GM21786 (cell line): Measurements from ENCODE around the gene TRIM46.
"Not testable (repeated sequence)": the region's sequence is repeated elsewhere in the genome, so short reads cannot be mapped to it uniquely, and the experiment has no call there.

Source experiments
- ATAC-seq: cut with Tn5 transposase; IDR thresholded peaks from one replicate; pipeline ENCODE4 v1.9.1; 2021; ENCODE audit not compliant: unreplicated experiment

Gene TRIM46

DNA sequence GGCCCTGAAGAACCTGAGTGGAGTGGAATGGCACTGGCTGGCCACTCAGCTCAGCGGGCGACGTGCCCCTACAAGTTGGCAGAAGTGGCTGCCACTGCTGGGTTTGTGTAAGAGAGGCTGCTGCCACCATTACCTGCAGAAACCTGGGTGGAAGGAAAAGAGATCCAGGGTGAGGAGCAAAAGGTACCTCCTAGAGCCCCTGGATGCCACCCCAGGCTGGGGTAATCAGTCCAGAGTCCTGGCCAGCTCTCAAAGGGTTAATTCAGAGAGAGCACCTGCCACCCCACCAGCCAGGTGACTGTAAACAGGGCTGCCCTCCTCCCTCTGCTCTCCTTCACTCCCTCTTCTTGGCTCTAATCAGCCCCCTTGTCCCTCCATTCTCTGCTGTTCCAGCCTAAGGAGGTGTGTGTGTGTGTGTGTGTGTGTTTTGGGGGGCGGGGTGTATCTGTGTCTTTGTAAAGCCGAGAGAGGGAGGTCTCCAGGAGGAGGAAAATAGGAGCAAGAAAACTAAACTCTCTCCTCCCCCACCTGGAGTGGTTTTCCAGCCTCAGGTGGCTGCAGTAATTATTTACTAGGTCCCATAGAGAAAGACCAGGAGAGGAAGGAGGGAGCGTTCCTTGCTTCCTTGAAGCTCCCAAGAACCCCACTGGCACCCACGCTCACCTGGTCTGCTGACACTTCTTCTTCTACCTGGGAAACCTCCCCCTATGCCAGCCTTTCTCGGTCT lies 12.6 kb downstream of the TRIM46 start:
- no peak for ATAC-seq

DNA sequence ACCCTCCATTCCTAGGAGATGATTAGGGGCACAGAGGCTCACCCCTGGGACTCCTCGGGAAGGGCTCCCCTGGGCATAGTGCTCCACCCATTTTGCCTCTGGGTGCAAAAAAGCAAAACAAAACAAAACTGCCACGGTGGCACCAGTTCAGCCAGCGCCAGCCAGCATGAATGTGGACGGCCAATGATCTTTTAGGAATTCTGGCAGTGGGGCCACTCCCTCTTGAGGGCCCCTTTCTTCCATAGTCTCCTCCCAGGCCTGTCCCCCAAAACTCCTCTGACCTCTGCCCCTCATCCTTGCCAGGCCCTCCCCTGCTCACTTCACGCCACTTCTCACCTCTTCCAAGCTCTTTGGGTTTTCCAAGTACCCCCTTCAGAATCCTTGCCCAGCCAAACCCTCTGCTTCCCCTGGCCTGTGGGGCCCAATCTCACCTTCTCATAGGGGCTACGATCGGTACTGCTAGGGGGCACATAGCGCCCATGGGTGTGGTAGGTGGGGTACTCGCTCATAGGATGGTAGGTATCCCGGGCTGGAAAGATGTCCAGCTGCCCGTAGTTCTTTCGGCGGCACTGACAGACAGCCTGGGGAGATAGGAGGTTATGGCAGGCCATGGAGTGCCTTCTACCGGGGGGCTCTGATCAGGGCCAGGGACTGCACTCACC lies 13.3 kb downstream of the TRIM46 start:
- ATAC-seq, result no peak

DNA sequence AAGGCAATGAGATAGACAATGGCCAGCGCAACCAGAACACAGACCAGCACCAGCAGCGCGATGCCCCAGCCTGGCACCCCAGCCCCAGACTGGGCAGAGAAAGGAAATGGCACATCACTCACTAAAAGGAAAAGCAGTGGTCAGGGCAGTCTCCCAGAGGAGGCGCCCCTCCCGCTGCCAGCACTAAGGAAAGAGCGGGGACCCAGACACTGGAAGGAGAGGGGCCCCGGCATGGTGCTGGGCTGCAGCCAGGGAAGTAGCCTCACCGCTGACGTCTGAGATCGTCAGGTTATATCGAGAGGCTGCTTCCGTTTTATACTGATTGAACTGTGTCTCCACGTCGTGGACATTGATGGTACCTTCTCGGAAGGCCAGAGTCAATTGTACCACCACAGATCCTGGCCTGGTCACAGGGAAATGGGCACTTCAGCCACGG lies 13.8 kb downstream of the TRIM46 start:
- ATAC-seq, result no peak

DNA sequence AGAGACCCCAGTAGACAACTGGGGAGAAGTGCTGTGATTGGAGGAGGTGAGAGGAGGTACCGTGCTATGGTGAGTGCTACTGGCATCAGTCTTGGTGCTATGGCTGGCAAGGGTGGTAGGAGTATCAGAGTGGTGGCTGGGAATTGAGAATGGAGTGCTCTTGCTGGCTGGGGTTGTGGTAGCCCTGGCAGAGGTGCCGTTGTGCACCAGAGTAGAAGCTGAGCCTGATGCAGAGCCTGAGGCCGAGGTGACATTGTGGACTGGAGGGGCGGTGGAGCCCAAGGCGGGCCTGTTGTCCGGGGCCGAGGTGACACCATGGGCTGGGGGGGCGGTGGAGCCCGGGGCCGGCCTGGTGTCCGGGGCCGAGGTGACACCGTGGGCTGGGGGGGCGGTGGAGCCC lies 14.6 kb downstream of the TRIM46 start:
- no peak for ATAC-seq

DNA sequence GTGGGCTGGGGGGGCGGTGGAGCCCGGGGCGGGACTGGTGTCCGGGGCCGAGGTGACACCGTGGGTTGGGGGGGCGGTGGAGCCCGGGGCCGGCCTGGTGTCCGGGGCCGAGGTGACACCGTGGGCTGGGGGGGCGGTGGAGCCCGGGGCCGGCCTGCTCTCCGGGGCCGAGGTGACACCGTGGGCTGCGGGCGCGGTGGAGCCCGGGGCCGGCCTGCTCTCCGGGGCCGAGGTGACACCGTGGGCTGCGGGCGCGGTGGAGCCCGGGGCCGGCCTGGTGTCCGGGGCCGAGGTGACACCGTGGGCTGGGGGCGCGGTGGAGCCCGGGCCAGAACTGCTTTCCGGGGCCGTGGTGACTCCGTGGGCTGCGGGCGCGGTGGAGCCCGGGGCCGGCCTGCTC lies 16.3 kb downstream of the TRIM46 start:
- ATAC-seq, result not testable (repeated sequence)

DNA sequence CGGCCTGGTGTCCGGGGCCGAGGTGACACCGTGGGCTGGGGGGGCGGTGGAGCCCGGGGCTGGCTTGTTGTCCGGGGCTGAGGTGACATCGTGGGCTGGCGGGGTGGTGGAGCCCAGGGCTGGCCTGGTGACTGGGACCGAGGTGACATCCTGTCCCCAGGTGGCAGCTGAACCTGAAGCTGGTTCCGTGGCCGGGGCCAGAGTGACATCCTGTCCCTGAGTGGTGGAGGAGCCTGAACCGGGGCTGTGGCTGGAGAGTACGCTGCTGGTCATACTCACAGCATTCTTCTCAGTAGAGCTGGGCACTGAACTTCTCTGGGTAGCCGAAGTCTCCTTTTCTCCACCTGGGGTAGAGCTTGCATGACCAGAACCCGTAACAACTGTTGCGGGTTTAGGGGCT lies 18.3 kb downstream of the TRIM46 start:
- no peak for ATAC-seq

DNA sequence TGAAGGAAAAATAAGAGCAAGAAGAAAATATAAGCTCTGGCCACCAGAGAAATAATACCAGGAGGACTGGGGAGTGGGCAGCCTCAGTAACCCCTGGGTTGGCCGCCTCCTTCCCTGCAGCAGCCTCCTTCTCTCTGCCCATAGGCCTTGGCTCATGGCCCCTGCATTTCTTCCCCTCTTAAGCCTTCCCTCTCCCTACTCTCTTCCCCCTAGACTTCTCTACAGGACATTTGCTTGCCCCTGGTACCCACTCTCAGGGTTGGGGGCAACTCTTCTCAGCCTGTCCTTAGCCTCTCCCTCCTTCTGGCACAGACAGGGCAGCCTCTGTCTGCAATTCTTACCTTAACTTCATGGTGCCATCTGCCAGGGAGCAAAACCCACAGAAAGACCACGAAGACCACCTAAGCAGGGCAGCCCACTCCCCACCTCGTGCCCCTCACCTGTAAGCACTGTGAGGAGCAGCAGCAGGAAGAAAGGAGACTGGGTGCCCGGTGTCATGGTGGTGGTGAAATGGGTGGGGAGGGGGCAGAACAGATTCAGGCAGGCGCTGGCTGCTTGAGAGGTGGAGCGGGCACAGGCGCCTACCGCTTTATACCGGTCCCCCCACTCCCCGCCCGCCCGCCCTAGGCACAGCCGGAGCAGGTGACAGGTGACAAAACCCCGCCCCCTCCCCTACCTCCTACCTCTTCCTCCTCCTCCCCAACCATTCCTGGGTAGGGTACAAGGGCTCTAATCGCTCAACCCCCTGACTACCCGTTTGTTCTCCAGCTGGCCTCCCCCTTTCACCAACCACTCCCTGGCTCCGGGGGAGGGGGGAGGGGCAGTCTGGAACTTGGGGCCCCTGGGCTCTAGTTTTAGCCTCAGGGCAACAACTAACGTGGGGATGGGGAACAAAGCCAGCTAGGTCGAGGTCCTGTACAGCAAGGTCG lies 19.0 kb downstream of the TRIM46 start:
- ATAC-seq, result no peak

DNA sequence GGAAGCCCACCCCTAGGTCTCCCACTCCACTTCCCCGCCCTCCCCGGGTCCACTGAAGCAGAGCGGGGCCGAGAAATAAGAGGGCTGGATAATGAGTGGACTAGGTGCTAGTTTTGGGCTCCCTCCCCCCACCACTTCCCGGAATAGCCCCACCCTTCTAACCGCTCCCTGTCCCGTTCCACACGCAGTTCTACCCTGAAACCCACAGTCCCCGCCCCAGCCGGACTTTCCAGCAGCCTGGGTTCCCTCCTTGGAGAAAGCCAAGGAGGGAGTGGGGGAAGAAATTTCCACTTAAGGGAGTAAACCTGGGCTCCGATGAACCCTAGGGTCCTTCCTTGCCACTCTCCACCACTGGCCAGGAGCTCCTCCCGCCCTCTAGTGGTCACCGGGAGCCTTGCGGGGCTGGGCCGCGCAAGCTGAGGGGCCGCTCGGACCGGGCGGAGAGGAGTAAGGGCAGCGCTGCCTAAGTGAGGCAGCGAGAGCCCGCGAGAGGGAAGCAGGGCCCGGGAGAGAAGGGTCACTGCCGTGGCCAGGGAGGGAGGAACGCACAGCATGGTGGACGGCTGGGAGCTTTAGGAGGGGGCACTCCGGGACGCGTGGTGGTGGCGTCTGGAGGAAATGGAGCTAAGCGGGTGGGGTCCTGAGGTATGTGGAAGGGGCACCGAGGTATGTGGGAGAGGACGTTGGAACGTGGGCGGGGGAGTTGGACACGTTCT lies 19.8 kb downstream of the TRIM46 start:
- peak; percentile 68 for ATAC-seq

DNA sequence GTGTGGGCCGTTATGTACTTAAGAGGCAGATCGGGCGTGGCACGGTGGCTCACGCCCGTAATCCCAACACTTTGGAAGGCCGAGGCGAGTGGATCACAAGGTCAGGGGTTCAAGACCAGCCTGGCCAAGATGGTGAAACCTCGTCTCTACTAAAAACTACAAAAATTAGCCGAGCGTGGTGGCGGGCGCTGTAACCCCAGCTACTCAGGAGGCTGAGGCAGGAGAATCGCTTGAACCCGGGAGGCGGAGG lies 20.3 kb downstream of the TRIM46 start:
- not testable (repeated sequence) for ATAC-seq

DNA sequence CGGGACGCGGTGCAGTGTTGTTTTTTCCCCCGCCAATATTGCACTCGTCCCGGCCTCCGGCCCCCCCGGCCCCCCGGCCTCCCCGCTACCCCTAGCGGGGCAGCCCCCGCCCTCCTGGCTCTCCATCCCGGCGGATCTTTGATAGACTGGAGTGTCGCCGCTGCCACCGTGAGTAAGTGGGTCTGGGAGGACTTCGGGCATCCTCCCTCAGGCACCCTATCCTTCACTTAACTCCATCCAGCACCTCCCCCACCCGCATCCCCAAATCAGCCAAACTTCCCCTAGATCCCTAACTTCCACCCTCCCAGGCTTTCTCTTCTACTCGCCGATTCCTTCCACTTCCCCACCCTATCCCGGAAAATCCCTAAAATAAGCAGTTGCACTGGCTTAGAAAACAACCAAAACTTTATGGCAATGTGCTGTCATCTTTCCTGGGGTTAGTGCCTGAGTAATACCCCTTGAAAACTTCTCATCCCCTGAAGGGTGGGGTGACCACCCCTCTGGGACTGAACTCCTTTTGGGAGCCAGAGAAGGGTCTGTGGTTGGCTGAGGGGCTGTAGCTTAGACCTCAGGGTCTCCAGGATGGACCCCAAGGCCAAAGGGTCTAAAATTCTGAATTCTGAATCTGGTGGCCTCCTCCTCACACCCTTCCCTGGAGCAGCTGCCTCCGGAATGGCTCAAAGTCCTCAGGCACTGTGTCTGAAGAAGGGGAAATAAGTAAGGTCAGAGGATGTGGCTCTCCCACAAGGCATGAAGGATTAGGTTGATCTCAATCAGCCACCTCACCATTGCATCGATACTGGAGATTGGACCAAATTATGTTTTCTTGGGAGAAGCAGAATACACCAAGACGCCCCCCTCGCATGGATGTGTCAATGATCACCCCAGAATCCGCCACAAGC lies 21.8 kb downstream of the TRIM46 start:
- ATAC-seq, result no peak

DNA sequence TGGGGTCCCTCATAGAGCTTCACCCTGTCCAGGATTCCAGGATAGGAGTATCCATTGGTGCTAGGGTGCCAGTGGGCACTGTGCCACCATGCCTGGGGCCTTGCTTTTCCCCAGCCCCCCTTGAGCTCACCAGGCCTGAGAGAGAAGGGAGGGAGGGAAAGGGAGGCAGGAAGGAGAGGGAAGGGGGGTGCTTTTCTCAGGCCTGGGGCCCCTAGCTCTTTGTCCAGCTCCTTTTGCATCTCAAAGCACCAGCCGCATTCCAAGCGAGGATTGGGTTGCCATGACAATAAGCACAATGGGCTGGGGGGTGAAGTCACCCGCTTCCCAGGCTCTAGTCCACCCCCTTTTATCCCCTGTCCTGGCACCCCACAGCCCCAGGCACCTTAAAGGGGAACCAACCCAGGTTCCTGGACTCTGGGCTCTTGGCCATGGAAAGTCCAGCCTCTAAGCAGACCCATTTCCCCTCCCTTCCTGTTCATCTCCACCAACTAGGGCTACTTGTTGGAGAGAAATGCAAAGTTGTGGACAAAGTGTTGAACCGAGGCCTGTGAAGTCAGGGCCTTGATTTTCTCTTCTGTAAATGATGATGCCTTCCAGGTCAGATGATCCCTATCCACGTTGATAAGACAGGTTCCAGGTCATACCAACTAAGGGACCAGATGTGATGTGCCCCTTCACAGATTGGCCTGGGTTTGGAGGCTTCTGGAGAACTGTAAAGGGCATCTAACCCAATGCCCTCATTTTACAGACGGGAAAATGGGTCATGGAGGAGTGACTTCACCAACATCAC lies 22.6 kb downstream of the TRIM46 start:
- ATAC-seq, result no peak

DNA sequence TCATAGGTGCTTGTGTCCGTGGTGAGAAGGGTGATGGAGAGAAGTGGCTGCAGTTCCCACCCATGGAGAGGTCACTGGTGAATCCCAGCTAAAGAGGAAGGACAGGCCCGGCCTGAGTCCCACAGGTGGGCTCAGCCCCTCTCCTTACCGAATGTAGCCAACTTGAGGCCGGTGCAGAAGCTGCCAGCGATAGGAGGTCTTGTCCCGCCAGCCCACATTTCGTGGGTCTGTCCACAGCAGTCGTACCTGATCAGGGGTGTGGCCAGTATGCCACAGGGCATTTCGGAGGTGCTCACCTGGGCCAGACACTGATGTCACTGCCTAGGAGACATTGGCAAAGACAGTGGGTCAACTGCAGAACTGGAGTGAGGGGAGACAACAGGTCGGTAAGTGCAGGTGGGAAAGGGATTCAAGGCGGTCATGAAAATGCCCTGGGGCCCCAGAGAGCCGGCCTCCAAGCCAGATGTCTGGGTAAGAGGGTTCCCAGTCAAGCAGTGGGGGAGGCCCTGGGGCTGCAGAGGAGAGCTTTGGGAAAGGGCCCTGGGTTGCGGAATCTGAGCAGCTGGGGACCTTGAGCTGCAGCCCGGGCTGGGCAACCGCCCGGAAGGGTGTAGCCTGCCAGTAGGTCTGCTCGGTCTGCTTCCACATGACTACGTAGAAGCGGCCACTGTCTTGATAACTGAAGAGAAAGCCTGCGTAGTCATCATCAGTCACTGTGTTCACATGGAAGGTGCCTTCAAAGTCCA lies 23.4 kb downstream of the TRIM46 start:
- ATAC-seq, result no peak

DNA sequence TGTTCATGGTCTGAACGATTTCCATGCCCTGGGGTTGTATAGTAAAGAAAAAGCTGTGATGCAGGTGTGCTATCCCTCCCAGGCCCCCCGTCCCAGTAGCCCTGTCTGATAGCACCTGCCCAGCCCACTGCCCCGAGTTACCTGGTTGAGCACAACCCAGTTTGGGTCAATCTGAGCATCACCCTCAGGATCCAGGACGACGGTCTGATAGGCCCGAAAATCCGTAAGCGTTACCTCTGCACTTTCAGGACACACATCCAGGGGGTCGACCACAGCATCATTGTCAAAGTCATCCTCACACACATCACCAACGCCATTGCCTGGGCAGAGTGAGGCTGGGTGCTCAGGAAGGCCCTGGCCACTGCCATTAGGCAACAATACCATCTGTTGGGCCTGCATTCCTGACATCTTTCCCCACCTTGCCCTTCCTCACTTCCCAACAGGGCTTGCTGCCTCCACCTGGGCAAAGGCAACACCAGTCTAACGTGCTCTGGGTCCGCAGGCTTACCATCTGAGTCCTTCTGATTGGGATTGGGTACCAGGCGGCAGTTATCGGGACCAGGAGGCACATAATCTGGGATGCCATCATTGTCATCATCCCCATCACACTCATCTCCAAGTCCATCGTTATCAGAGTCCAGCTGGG lies 24.4 kb downstream of the TRIM46 start:
- no peak for ATAC-seq

DNA sequence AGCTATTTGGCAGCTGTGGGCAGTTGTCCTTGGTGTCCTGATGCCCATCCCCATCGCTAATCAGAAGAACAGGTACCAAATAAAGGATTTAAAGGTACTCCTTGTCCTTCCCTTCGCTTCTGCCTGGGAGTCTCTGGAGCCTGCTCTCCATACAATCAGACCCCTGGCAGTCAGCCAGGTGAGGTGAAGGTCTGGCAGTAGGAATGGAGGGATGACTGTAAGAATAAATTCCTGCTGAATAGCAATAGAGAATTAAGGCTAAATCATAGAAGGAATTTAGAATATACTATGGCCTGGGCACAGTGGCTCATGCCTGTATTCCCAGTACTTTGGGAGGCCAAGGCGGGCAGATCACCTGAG lies 24.9 kb downstream of the TRIM46 start:
- no peak for ATAC-seq

DNA sequence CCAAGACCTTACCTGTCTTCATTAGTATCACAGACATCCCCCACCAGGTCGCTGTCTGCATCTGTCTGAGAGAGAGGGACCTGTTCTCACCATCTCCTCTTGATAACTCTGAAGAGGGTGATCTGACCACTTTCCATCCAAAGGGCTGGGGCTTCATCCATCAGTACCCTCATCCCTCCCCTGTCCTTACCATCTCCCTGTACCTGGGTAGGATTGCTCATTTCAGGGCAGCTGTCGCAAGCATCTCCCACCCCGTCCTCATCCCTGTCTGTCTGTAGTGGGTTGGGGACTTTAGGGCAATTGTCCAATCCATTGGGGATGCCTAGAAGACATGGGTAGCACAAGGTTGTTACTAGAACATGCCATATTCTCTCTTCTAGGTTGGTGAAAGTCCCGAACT lies 26.1 kb downstream of the TRIM46 start:
- ATAC-seq, result no peak

DNA sequence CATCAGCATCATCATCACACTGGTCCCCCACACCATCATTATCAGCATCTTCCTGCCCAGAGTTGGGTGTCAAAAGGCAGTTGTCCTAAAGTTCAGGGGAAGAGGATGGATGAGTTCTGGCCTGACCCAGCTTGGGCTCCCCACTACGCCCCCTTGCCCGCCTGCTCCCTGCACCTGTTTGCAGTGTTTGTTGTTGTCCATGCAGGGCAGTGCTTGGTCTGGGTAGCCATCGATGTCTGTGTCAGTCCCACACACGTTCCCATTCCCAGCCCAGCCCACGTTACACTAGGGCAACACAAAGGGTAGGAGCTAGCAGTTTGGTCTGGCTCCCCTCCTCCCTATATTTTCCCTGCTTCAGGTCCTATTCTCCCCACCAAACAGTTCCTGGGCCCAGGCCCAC lies 27.3 kb downstream of the TRIM46 start:
- ATAC-seq, result no peak

DNA sequence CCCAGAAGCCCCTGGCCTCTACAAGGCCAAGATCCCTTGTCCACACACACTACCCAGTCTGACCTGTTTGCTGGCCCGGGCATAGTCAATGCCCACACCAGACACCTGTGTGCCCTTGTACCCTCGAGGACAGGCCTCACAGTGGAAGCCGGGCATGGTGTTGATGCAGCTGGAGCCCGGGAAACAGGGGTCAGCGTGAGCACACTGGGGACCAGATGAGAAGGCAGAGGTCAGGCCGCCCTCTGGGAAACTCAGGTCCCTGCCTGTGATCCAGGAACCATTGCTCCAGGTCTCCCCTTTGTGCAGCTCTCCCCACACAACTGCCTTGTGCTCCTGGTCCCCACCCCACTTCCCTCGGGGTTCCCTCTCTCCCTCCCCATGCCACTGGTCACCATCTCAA lies 28.5 kb downstream of the TRIM46 start:
- ATAC-seq, result no peak

DNA sequence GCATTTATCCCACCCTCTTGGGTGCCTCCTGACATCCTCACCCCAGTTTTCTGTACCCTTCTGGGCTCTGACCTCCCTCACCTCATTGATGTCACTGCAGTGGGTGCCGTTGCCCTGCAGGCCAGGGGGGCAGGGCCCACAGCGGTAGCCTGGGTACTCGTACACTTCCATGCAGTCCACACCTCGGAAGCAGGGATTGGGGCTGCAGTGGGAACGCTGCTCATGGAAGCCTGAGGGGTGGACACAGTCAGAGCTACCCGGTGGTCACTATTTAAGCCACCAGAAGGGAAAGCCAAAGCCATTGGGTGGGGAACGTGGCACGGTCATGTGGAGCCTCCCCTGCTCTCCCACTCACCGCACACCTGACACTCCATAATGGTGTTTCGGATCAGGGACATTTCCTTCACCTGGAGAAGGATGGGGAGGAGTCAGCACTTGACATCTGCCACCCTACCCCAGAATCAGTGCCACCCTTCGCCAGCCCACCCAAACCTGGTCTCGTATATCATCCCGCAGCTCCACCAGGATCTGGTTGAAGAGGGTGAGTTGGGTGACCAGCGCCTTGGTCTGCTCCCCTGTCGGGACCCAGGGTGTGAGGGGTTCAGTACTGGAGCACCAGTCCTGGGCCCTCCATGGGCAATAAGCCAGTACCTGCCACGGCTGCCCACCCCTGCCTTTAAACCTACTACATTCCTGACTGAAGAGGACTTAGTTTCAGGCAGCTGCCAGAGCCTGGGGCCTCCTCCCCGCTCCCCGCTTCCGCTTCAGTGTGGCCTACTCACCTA lies 29.3 kb downstream of the TRIM46 start:
- ATAC-seq, result no peak
